ENCODE results near the gene TMC5.
"Not testable (repeated sequence)": the region's sequence is repeated elsewhere in the genome, so short reads cannot be mapped to it uniquely, and the experiment has no call there.

TMC5 gene, protein sequence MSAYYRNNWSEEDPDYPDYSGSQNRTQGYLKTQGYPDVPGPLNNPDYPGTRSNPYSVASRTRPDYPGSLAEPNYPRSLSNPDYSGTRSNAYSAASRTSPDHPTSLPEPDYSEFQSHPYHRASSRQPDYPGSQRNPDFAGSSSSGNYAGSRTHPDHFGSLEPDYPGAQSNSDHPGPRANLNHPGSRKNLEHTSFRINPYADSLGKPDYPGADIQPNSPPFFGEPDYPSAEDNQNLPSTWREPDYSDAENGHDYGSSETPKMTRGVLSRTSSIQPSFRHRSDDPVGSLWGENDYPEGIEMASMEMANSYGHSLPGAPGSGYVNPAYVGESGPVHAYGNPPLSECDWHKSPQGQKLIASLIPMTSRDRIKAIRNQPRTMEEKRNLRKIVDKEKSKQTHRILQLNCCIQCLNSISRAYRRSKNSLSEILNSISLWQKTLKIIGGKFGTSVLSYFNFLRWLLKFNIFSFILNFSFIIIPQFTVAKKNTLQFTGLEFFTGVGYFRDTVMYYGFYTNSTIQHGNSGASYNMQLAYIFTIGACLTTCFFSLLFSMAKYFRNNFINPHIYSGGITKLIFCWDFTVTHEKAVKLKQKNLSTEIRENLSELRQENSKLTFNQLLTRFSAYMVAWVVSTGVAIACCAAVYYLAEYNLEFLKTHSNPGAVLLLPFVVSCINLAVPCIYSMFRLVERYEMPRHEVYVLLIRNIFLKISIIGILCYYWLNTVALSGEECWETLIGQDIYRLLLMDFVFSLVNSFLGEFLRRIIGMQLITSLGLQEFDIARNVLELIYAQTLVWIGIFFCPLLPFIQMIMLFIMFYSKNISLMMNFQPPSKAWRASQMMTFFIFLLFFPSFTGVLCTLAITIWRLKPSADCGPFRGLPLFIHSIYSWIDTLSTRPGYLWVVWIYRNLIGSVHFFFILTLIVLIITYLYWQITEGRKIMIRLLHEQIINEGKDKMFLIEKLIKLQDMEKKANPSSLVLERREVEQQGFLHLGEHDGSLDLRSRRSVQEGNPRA

DNA sequence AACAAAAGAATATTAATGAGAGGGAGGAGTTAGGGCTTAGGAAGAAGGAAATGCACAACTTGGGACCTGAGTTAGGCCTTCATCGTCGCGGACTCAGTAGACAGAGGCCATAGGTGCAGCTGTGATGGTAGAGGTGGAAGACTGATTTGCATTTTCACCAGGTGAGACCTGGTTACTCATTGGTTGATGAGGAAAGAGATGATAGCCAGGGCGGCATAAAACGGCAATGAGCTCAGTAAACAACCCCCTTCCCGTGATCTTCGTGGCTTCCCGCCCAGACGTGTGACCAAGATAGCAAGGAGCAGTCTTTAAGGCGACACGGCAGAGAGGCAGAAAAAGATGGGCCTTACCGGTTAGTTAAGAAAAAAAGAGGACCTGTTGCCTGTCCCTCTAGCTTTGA lies at the start of gene TMC5:
Gene TMC5 (plus strand): TSS at position 244 of the 400 bp plus-strand sequence. CDS start 22,156 bp downstream, outside the sequence.
- no peak for DNase-seq

DNA sequence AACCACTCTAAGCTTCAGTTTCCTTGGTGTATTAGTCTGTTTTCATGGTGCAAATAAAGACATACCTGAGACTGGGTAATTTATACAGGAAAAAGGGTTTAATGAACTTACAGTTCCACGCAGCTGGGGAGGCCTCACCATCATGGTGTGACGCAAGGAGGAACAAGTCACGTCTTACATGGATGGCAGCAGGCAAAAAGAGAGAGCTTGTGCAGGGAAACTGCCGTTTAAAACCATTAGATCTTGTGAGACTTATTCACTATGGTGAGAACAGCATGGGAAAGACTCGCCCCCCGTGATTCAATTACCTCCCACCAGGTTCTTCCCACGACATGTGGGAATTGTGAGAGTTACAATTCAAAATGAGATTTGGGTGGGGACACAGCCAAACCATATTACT lies 45.1 kb upstream of the TMC5 start:
- DNase-seq: not testable (repeated sequence)

DNA sequence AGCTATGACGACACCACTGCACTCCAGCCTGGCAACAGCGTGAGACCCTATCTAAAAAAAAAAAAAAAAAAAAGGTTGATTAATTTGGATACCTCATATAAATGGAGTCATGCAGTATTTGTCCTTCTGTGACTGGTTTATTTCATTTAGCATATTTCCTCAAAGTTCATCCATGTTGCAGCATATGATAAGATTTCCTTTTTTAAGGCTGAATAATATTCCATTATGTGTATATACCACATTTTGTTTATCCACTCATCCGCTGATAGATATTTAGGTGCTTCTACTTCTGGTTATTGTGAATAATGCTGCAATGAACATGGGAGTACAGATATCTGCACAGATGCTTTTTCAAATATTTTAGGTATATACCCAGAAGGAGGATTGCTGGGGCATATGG lies 43.3 kb upstream of the TMC5 start:
- no peak for DNase-seq

- DNase-seq: peak in 1 of 4 experiments; percentile 11
Measured at GRCh38 chr16:19375561-19376158, 42.0 kb upstream of the TMC5 start.

- no peak for DNase-seq
Measured at GRCh38 chr16:19377864-19378263, 39.8 kb upstream of the TMC5 start.

DNA sequence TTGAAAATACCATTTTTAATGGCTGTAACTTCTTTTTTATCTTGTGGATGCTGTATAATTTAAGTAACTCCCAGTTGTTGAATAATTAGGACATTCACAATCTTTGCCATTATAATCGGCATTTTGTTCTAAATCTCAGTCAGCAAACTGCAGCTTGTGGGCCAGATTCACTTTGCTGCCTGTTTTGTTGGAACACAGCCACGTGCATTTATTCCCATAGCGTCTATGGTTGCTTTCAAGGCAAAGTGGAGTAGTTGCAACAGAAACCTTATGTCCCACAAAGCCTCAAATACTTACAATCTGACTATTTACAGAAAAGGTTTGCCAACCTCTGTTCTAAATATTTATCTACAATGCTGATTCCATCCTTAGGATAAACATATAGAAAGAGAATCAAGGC lies 39.2 kb upstream of the TMC5 start:
- no peak for DNase-seq

GRCh38 chr16:19379838-19380237 lies 37.8 kb upstream of the TMC5 start:
- no peak for DNase-seq

GRCh38 chr16:19380328-19380727 lies 37.4 kb upstream of the TMC5 start:
- DNase-seq: no peak

DNA sequence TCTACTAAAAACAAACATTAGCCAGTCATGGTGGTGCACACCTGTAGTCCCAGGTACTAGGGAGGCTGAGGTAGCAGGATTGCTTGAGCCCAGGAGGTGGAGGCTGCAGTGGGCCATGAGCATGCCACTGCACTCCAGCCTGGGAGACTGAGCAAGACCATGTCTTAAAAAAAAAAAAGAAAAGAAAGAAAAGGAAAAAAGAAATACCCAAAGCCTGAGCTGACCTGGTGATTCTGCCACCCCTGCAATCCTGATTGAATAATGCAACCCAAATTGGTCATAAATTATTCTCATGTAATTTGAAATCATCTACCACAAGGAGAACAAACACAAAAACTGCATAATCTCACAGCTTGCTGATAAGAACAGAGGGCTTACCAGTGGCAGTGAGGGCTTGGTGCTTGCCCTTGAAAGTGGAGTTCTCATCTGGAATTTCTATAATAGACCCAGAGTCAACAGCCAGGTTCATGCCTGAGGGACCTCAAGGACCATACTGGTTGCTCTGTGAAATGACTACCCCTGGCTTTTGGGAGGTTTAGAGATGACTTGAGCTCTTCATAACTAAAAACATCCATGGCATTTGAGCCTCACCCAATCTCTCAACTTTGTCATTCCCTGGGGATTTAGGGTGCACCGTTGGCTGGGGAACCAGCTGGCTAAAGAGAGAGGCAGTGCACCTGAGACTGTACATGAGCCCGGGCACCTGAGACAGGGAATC lies 35.4 kb upstream of the TMC5 start:
- no peak for DNase-seq

GRCh38 chr16:19382887-19383816 lies 34.5 kb upstream of the TMC5 start:
- no peak for DNase-seq

DNA sequence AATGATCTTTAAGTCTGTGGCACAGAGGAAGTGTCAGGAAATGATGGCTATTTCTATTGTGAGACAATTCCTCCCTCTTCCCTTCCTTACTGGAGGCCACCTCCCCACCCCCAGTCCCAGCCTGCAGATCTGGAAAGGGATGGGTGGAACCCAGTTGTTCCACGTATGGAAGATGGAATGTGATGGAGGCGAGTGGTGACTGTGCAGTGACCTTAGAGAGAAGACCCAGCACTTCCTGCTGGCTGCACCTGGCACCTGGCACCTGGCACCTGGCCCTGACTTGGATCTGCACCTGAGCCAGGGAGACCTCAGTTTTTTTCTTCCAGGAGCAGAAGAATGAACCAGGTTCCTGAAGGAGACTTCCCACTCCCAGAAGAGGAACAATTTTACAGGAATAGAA lies 33.0 kb upstream of the TMC5 start:
- DNase-seq: no peak

GRCh38 chr16:19386525-19386924 lies 31.2 kb upstream of the TMC5 start:
- DNase-seq: no peak

DNA sequence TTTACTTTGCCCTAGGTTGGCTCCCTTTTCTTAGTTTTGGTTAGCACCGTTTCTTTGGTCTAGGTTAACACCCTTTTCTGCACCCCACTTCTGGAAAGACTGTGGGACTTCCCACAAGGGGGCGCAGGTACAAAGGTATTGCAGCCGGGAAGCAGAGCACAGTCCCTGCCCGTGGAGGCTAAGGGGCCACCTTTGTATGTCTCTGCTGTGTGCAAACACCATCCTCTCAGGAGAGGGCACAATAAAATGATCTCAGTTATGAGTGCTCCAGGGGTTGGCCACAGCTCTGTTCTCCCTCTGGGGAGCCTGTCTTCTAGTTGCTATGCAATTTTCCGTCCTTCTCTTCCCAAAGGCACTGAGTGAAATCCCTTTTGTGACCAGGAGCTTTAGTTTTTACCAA lies 28.4 kb upstream of the TMC5 start:
- no peak for DNase-seq

DNA sequence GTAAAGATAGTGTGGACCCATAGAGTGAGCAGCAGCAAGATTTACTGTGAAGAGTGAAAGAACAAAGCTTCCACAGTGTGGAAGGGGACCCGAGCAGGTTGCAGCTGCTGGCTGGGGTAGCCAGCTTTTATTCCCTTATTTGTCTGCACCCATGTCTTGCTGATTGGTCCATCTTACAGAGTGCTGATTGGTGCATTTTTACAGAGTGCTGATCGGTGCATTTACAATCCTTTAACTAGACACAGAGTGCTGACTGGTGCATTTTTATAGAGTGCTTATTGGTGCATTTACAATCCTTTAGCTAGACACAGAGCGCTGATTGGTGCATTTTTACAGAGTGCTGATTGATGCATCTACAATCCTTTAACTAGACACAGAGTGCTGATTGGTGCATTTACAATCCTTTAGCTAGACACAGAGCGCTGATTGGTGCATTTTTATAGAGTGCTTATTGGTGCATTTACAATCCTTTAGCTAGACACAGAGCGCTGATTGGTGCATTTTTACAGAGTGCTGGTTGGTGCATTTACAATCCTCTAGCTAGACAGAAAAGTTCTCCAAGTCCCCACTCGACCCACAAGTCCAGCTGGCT lies 26.4 kb upstream of the TMC5 start:
- not testable (repeated sequence) for DNase-seq

GRCh38 chr16:19392352-19392751 lies 25.3 kb upstream of the TMC5 start:
- no peak for DNase-seq

GRCh38 chr16:19393226-19394111 lies 24.2 kb upstream of the TMC5 start:
- no peak for DNase-seq

GRCh38 chr16:19395646-19396267 lies 21.9 kb upstream of the TMC5 start:
- DNase-seq: not testable (repeated sequence)

DNA sequence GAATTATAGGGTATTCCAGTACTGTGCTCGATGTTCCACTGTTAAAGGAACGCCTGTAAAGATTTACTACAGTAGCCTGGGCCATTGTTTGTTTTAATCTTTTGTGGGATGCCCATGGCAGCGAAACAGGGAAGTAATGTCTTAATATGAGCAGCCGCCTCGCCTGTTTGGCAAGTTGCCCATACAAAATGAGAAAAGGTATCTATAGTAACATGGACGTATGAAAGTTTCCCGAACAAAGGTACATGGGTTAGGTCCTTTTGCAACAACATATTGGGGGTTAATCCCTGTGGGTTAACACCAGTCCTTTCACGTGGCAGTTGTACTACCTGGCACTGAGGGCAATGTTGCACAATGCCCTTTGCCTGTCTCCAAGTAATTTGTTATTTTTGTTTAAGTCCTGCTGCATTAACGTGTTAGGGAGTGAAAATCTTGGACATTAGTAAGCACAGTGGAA lies 21.1 kb upstream of the TMC5 start:
- DNase-seq: no peak

GRCh38 chr16:19397373-19397772 lies 20.3 kb upstream of the TMC5 start:
- not testable (repeated sequence) for DNase-seq

Data from activated CD4-positive, CD25-positive, alpha-beta regulatory T cell (primary cell).